GM21528 (cell line): ENCODE data around the gene MLX.

ENCODE experiments used
- ATAC-seq: cut with Tn5 transposase; IDR thresholded peaks from one replicate; pipeline ENCODE4 v1.9.1; 2021; ENCODE audit warnings: mild to moderate bottlenecking, moderate library complexity; ENCODE audit not compliant: unreplicated experiment, low FRiP score

Gene MLX, protein sequence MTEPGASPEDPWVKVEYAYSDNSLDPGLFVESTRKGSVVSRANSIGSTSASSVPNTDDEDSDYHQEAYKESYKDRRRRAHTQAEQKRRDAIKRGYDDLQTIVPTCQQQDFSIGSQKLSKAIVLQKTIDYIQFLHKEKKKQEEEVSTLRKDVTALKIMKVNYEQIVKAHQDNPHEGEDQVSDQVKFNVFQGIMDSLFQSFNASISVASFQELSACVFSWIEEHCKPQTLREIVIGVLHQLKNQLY

DNA sequence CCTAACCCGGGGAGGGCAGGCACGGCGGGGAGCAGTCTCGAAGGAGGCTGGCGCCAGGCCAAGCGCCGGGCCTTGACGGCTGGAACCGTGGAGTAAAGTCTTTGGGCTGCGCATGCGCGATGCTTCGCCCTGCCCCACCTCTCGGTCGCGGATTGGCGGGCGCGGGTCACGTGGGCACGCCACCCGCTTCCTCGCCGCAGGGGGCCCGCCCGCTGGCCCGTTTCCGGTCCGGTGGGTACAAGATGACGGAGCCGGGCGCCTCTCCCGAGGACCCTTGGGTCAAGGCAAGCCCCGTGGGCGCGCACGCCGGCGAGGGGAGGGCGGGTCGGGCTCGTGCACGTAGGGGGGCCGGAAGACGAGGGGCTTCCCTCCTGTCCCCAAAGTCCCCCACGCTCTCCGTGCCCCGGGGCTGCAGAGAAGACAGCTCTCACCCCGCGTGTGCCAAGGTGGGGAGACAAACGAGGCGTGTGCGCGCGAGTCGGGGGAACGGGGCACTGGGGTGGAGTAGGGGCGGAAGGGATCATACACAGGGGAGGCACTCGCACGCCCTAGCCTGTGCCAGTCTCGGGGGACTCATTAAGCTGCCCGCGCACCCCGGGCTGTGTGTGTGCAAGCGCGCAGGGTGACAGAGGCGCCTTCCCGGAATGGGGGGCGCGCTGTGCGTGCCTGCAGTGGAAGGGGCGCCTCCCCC is at the start of gene MLX:
Gene MLX, plus strand, starts transcription at position 218 of the 691 bp plus-strand sequence. Its CDS starts 25 bp downstream, at position 243.
- ATAC-seq: peak; percentile 58

DNA sequence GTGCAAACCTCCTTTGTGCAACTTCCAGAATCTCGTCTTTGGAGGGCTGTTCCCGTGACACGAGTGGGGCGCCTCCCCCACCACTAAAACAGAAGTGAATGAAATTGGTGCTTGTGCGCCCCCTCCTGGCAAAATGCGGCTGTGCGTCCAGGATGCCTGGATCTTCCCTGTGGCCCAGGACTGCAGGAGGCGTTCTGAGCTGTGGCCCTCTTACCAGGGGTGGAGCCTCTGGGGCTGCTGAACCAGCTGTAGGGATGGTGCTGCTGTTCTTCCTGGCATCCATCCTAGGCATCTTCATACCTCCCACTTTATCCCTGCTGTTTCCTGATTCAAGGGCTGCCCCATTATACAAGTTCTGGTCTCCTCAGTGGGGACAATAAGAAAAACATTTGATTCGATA is 49.4 kb upstream of the MLX start:
- no peak for ATAC-seq

DNA sequence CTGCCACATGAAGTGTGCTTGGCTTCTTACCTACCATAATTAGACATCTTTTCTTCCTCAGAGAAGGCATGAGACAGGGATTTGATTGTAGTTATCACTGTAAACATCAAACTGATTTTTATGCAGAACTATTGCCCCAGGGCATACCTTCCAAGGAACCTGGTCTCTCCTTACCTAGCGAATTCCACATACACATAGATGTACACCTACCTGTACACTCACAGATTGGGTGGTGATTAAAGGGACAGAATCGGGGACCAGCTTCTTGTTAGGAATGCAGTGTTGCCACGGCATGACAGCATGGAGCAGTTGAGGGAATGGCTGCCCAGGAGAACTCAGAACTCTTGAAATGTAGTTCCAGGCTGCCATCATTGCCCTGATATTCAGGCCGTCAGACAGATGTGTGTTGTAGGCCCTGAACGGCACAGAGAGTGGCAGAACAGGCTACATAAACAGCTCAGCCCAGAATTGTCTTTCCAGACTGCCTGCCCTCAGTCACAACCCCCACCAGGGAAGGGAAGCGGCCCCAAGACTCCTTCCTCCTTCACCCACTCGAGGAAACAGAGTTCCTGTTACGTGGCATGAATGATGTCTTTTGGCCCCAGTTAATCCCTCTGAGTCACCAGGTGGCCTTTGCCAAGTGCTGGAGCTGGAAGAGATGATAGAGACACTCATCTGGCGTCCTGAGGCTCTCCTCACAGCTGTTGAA is 48.7 kb upstream of the MLX start:
- no peak for ATAC-seq

DNA sequence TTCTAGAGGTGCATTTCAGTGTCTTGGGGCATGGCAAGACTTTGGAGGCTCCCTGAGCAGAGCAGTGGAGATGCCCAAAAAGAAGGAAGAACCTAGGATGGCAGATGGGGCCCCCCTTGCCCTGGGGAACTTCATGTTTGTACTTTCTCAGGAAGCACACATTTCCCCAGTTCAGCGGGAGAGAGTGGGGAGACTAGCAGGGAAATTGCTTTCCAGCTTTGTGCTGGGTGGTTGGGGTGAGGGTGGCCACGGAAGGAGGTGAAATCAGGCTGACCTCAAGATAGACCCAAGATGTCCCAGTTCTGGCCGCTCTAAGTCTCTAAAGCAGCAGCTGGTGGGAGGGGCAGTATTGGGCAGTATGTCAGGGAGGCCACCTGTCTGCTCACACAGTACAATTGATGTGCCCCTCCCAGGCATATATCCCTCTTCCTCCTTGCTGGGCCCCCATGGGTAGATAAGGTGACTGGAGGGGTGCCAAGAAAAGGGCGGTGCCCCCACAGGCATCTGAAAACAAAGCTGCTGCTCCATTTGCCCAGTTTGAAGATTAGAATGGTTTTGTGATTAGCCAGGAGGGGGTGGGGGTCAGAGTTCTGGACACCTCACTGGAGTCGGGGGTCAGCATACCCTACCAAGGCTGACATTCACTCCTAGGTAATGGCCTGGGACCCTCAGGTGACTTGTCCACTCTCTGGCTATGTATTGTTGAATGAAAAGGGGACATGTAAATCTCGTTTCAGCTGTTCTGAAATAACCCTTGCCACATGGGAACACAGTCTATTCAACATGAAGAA is 48.0 kb upstream of the MLX start:
- no peak for ATAC-seq

DNA sequence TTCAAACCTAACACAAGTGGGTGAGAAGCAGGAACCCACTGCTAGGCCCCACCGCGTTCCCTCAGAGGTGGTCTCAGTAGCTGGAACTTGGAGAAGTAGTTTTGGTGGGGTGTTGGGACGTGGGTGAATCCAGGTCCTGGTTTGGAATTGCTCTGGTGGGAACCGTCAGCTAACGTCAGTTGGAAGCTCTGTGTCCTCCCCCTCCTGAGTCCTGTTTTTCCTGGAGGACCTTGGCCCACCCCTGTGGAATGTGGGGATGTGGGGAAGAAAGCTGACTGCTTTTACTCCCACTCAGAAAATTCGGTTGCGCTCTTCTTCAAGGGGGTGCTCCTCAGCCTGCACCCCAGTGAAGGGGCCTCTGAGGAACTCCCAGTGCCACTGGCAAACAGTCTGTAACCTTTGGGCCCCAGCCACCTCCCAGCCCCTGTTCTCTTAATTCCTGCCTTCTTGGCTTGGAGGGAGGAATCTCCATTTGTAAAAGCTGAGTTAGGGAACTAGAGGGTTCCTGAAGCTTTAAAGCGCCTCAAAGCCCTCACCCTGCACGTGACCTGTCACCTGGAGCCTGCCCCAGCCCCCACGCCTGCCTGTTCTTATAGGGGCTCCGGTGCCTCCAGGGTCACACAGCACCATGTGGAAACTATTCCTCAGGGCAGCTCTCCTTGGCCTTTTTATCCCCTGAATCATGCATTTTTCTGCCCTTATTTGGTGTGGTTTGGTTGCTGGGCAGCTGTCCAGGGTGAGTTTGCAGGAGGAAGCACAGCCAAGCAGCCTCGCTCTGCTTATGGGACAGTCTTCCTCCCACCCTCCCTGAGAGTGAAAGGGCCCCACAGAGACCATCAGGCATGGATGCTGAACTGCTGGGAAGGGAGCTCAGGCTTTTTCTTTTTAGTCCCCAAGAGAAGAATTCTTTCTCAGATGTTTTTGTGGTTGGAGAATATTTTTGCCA is 47.1 kb upstream of the MLX start:
- ATAC-seq: no peak

DNA sequence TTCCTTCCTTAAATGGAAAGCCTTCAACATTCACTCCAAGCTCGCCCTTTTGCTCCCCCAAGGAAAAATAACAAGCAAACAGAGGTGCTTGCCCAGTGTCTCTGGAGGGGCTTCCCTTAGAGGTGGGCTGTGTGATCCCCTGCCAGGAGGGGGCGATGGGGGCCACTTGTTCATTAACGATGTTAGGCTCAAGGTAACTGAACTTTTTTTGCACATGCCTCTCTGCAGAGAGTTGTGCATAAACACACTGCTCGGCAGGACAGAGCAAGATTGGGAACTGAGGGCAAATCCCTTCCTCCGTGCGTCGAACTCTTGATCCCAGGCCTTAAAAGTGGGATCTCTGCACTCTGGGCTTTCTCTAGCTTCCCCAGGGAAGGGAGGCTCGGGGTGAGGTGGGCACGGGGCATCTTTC is 46.4 kb upstream of the MLX start:
- no peak for ATAC-seq

DNA sequence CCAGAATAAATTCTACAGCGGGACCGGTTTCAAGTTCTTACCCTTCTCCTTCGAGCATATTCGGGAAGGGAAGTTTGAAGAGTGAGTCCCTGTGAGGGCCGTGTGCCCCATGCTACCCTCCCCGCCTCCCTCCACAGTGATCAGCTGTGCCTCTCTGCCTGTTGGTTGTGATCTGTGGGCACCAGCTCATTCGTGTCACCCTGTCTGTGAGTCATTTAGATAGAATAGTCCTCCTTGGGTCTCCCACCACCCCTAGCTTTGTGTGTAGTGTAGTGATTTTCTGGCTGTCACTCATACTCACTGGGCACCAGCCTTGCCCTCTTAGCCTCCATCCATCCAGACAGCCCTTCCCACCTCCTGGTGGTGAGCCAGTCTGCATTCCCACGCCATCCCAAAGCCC is 45.9 kb upstream of the MLX start:
- no peak for ATAC-seq

DNA sequence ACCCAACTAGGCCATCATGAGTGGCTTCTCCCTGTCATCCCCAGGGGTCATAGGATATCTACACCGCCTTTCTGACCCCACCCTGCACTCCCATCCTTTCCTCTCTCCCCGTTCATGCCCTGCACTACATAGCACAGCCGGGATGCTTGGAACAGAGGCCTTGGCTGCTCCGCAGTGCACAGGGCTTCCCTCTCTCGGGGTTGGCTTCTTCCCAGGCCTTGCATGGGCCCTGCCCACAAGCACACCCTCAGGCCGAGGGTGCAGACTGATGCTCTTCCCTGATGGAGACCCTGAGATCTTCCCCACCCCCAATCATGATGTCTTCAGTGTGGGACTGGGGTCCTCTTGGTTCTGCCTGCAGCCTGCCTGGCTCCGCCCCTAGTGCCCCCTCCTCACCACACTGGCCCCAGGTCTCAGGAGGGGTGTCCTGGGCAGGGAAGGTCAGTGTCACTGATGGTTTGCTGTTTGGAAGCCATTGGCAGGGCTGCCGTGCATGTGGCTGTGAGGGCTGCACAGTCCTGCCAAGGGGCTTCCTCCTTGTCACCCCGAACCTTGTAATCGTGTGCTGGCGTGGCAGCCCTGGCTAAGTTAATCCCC is 45.1 kb upstream of the MLX start:
- no peak for ATAC-seq

DNA sequence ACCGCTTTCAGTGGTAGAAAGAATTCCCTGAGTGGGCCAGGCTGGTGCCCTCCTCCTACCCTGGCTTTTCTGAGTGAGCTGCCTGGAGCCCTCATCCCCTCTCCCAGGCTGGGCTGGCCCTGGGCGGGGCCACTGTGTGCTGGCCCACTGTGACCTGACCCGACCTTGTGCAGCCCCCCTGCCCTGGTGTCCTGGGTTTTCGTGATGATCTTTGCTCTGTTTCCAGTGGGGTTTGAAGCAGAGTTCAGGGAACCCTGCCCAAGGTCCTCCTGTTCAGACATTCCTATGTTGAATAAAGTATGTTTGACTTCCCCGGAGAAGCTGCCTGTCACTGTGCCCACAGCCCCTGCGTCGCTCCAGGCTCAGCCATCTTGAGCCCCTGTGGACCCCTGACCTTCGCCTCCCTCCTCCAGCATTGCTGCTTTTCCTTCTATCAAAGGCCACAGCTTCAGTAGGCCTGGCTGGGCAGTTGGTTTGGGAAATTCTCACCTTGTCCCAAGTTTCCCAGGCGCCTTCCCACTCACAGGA is 44.6 kb upstream of the MLX start:
- ATAC-seq: no peak

DNA sequence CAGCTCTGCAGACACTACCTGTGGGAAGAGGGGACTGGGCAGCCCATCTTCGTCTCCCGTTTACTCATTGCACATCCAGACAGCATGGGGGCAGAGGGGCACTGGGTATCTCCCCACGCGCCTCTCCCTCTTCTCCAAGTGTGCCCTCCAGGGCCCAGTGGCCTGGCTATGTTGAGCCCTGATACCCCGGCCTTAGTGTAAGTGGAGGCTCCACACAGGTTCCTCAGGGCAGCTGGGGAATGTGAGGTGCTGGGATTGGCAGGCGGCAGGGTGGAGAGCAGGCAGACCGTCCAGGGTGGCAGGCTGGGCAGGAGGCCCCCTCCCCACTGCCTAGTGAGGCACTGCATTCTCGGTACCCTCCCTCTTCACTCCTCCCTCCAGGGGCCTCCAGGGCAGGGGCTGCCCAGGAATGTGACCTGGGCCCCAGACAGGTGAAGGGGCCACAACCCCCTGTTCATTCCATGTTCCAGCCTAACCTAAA is 44.1 kb upstream of the MLX start:
- no peak for ATAC-seq

DNA sequence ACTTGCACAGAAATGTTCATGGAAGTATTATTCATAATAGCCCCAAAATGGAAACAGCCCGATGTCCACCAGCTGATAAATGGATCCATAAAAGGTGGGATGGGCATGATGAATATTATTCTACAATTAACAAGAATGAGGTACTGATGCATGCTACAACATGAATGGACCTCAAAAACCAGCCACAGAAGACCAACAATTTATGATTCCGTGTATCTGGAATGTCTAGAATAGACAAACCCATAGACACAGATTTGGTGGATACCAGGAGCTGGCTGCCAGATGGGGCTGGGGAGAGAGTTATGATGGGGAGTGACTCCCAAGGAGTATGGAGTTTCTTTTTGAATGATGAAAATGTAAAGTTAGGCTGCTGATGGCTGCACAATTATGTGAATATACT is 41.7 kb upstream of the MLX start:
- ATAC-seq: no peak

DNA sequence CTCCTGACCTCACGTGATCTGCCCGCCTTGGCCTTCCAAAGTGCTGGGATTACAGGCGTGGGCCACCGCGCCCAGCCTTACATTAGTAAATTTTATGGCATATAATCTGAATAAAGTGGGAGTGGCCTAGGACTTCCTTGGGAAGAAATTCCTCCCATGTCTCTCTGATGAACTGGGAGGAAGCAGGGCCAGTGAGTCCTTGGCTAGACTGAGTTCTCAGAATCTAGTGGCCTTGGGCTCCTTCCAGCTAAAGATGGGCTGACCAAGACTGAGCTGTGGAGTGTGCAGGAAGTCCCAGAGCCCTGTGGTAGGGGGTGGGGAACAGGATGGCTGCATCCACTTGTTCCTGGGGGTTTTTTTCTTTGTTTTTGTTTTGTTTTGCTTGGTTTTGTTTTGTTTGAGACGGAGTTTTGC is 40.9 kb upstream of the MLX start:
- ATAC-seq: no peak

DNA sequence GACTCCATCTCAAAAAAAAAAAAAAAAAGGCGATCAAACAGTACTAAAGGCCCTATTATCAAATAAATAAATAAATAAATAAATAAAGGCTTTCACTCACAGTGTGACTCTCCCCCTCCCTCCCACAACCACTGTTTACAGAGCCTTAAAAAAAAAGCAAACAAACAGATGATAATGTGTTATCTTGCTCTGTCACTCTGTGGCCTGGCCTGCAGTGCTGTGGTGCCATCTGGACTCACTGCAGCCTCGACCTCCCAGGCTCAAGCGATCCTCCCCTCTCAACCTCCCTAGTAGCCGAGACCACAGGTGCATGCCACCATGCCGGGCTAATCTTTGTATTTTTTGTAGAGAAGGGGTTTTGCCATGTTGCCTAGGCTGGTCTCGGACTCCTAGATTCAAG is 39.0 kb upstream of the MLX start:
- no peak for ATAC-seq

DNA sequence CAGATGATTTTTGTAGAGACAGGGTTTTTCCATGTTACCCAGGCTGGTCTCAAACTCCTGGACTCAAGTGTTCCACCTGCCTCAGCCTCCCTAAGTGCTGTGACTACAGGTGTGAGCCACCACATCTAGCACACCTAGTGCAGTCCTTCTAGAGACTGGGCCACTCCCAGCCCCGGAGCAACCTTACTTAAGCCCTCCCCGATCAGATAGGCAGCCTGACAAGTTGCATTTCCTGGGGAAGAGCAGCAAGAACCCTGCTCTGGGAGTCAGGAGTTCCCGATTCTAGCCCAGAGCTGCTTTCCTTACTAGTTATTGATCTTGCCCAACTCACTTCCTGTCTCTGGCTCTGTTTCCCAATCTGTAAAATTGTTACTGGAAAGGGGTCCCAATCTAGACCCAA is 37.8 kb upstream of the MLX start:
- no peak for ATAC-seq

DNA sequence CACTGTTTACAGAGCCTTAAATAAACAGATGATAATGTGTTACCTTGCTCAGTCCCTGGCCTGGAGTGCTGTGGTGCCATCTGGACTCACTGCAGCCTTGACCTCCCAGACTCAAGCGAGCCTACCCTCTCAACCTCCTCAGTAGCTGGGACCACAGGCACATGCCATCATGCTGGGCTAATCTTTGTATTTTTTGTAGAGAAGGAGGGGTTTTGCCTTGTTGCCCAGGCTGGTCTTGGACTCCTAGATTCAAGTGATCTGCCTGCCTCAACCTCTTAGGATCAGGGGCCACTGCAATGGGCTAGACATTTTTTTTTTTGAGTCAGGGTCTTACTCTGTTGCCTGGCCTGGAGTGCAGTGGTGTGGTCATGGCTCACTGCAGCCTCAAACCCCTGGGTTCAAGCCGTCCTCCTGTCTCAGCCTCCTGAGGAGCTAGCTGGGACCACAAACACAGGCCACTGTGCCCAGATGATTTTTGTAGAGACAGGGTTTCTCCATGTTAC is 35.9 kb upstream of the MLX start:
- no peak for ATAC-seq

DNA sequence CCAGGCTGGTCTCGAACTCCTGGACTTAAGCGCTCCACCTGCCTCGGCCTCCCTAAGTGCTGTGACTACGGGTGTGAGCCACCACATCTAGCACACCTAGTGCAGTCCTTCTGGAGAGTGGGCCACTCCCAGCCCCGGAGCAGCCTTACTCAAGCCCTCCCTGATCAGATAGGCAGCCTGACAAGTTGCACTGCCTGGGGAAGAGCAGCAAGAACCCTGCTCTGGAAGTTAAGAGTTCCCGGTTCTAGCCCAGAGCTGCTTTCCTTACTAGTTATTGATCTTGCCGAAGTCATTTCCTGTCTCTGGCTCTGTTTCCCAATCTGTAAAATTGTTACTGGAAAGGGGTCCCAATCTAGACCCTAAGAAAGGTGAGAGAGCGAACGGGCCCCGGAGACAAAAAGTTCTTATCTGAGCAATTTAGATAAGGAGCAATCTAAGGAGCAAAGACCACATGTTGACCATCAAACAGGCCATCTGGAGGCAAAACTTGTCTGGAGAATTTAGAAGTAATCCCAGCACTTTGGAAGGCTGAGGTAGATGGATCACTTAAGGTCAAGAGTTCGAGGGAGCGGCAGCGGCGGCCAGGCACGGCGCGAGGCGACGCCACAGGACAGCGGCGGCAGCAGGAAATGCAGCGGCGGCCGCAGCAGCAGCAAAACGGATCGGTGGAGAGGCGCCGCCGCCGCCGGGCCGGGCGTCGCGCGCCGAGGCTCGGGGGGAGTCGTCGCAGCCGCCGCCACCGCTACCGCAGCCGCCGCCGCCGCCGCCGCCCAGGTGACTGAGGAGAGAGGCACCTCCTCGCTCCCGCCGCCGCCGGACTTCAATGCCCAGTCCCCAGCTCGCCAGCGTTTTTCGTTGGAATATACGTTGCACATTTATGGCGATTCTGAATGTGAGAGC is 35.2 kb upstream of the MLX start:
- ATAC-seq: no peak

DNA sequence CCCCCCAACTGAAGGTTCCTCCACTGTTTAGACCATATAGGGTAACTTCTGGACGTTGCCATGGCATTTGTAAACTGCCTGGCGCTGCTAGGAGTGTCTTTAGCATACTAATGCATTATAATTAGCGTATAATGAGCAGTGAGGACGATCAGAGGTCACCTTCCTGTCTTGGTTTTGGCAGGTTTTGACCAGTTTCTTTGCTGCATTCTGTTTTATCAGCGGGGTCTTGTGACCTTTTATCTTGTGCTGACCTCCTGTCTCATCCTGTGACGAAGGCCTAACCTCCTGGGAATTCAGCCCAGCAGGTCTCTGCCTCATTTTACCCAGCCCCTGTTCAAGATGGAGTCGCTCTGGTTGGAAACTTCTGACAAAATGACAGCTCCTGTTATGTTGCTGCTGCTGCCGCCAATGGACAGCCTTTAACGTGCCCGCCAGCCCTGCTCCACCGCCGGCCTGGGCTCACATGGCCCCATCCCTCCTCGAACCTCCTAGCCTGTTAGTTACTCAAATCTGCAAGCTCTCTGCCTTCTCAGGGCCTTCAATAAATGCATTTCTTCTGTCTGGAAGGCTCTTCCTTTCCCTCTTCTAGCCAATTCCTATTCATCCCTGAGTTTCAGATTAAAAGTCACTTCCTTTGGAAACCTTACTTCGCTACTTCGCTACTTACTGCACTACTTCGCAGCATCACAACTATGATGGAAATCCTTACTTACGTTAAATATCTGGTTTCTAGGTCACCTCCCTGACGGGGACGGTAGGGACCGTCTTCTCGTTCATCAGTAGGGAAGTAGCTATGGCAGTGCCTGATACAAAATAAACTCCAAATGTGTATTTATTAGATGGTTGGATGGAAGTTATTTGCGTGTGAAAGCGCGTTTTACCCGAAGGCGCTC is 31.5 kb upstream of the MLX start:
- no peak for ATAC-seq
